Thyroid gland (tissue), 4 donors: ENCODE results near the gene SLC9A8. TPM values are rescaled to one million over a fixed set of nuclear protein-coding genes. Genes with fewer than 3 reads are reported as not detected.

Experiments
- DNase-seq, 2 donors: peaks; one replicate each; pipeline ENCODE4 v3.0.0-alpha.2; 2019
- H3K27ac ChIP-seq, 3 donors: fragments of 200-600 bp; sonication (generic); 1 replicate in 2 of 3; 2 replicates in 1 of 3; pipeline ENCODE4 v1.5.1; 2016 to 2019; ENCODE audit warnings: mild to moderate bottlenecking in 1 of 3, moderate library complexity in 1 of 3
- H3K27me3 ChIP-seq: fragments of 200-600 bp; sonication (generic); one replicate; pipeline ENCODE4 v1.5.1; 2019
- H3K36me3 ChIP-seq, 2 donors: fragments of 200-600 bp; sonication (generic); one replicate each; pipeline ENCODE4 v1.5.1; 2016 to 2019
- H3K4me1 ChIP-seq, 2 donors: fragments of 200-600 bp; sonication (generic); one replicate each; pipeline ENCODE4 v1.5.1; 2017 to 2019
- H3K4me3 ChIP-seq, 3 donors: fragments of 200-600 bp; sonication (generic); replicated peaks in 1 of 3; 1 replicate in 2 of 3; 2 replicates in 1 of 3; pipeline ENCODE4 v1.5.1; 2016; ENCODE audit warnings: mild to moderate bottlenecking in 1 of 3
- H3K9me3 ChIP-seq: fragments of 200-600 bp; sonication (generic); one replicate; pipeline ENCODE4 v1.5.1; 2017
- CTCF ChIP-seq, 6 experiments: fragments of 200-600 bp in 3 of 6; fragments of 450-650 bp in 3 of 6; sonication (generic) in 3 of 6; IDR thresholded peaks; one replicate each; pipeline ENCODE4 v1.5.1; 2016 to 2019; ENCODE audit warnings: antibody characterized with exemption in 6 of 6, mild to moderate bottlenecking in 2 of 6, inconsistent platforms in 1 of 6, moderate library complexity in 1 of 6
- POLR2A ChIP-seq, 2 donors: fragments of 450-650 bp; IDR thresholded peaks; one replicate each; pipeline ENCODE4 v1.6.1; 2017; ENCODE audit warnings: antibody characterized with exemption in 2 of 2, mild to moderate bottlenecking in 2 of 2, moderate library complexity in 1 of 2
- WGBS, 2 donors: methylation state at CpG; one replicate each; pipeline ENCODE4 v1.1.5; 2017; 5-methylcytosine and 5-hydroxymethylcytosine counted together
- intact Hi-C: fragments of 100-400 bp; cut with DNase I; formaldehyde crosslinking; loops from one replicate; pipeline ENCODE4 v1.15.1; 2023
- small RNA-seq: library from RNA; depleted of rRNA; stranded (forward); fragments of <200 nt; gene quantifications from one replicate; pipeline ENCODE3, GENCODE V24; 2016
- total RNA-seq, 4 donors: library from RNA; depleted of rRNA; stranded (reverse); fragments of >200 nt; gene quantifications; one replicate each; pipeline ENCODE4 v1.2.3, GENCODE V29; 2016

The SLC9A8 gene
- total RNA-seq, 4 donors from 2014 or later = 12.0 to 20.2 (median 16.1) TPM

- H3K4me3 ChIP-seq = no peak overlapping the region
- no peak for TF ChIP-seq CTCF (IDR thresholded peaks at IDR 0.05)
- no peak for TF ChIP-seq POLR2A (IDR thresholded peaks at IDR 0.05)
- no peaks in the 10 kb centered on the region for H3K9me3 ChIP-seq
- intact Hi-C loops = no loop called here
- DNase-seq = peak; percentile 64 to 71
- H3K4me1 ChIP-seq = peaks cover 30 to 37% of the 10 kb centered on the region in 2 donors
- 52 to 55% methylated on average over 12 of the region's 12 CpGs for WGBS, 2 donors
- H3K27ac ChIP-seq = peak overlapping the region; percentile 37 to 98 (median 96)
- H3K27me3 ChIP-seq = no peaks in the 10 kb centered on the region
- peaks cover 4 to 18% of the 10 kb centered on the region in 2 donors for H3K36me3 ChIP-seq
Measured at GRCh38 chr20:49938173-49939163, 125.8 kb downstream of the SLC9A8 start.

GRCh38 chr20:49941456-49941855 is 128.8 kb downstream of the SLC9A8 start:
- peaks cover 30% of the 10 kb centered on the region in 2 donors for H3K36me3 ChIP-seq
- WGBS, 2 donors = 96 to 97% methylated on average over 15 of the region's 15 CpGs
- no peak overlapping the region for H3K27ac ChIP-seq
- no peak overlapping the region for H3K4me3 ChIP-seq
- H3K27me3 ChIP-seq = no peaks in the 10 kb centered on the region
- H3K4me1 ChIP-seq = peaks cover 23 to 29% of the 10 kb centered on the region in 2 donors
- DNase-seq = no peak
- intact Hi-C loops = no loop called here
- H3K9me3 ChIP-seq = no peaks in the 10 kb centered on the region
- TF ChIP-seq POLR2A (IDR thresholded peaks at IDR 0.05) (no peak), CTCF (IDR thresholded peaks at IDR 0.05) (no peak)

Small RNA genes within 50 kb of the gene (small RNA-seq; reads per million reads assigned to genes)
- gene RF00017 (not detected), gene RF00019 (not detected), gene RNU6-919P (not detected)

Other genes with a start within 250 kb of the SLC9A8 start
- gene PTGIS, start 244.7 kb upstream of the SLC9A8 start, total RNA-seq = 10 to 100 TPM in 3 of 4 donors, 1 to 10 TPM in 1; 4.4 to 41.2 (median 16.2) TPM
- gene B4GALT5, start 99.0 kb upstream of the SLC9A8 start, total RNA-seq = 10 to 100 TPM; 11.5 to 22.2 (median 17.6) TPM
- 10 to 100 TPM in 3 of 4 donors, 1 to 10 TPM in 1; 5.0 to 14.2 (median 12.7) TPM for gene SPATA2, start 102.7 kb downstream of the SLC9A8 start, total RNA-seq
- 100 to 1,000 TPM; 132 to 279 (median 179) TPM for gene RNF114, start 123.6 kb downstream of the SLC9A8 start, total RNA-seq
- 10 to 100 TPM in 1 of 4 donors, 1 to 10 TPM in 3; 8.2 to 14.1 (median 9.9) TPM for gene SNAI1, start 170.2 kb downstream of the SLC9A8 start, total RNA-seq